ENCODE results near the gene PDE6A.

DNA sequence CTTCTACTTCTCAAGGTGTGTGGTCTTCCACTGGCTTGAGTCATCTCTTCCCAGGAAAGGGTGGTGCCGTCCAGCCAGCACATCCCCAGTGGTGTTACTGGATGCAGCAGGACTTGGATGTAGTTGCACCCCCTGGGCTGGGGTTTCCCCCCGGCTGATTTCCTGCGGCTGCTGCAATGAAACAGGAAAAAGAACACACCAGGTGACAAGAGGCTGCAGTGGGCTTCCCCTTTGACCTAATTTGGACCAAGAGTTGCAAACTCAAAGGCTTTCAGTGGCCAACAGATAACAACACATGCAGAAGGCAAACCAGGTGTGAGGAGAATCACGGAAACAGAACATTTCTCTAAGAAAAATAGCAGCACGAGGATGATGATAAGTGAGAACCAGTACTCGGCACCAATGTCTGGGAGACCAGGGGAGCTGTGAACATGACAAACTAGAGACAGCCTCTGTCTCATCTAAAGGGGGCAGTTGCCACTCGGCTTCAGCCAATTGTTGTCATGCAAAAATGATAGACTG lies 83.7 kb downstream of the PDE6A start:
- TF ChIP-seq GATA2 (IDR thresholded peaks at IDR 0.05; ENCODE audit: low read depth, low read length) (no peak), GATA3 (IDR thresholded peaks at IDR 0.05; ENCODE audit: low read depth, low read length) (no peak)
